ENCODE data around the gene ZNF197.
"Not testable (repeated sequence)": the region's sequence is repeated elsewhere in the genome, so short reads cannot be mapped to it uniquely, and the experiment has no call there.

DNA sequence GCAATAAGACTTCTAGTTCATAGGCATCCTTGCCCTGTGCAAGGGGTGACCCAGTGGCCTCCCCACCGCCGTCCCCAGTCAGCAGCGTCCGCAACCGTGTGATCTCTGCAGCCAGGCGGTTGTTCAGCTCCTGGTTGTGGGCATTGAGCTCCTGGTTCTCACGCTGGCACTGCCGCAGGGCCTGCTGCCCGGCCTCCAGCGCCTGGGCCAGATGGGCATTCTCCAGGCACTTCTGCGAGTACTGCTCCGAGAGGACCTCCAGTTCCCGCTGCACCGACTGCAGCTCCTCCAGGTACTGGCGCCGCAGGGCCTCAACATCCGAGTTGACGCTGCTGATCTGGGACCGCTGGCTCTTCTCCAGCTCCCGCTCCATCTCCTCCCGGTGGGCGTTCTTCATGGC lies 46.5 kb upstream of the ZNF197 start:
- TF ChIP-seq, protein P1, sequence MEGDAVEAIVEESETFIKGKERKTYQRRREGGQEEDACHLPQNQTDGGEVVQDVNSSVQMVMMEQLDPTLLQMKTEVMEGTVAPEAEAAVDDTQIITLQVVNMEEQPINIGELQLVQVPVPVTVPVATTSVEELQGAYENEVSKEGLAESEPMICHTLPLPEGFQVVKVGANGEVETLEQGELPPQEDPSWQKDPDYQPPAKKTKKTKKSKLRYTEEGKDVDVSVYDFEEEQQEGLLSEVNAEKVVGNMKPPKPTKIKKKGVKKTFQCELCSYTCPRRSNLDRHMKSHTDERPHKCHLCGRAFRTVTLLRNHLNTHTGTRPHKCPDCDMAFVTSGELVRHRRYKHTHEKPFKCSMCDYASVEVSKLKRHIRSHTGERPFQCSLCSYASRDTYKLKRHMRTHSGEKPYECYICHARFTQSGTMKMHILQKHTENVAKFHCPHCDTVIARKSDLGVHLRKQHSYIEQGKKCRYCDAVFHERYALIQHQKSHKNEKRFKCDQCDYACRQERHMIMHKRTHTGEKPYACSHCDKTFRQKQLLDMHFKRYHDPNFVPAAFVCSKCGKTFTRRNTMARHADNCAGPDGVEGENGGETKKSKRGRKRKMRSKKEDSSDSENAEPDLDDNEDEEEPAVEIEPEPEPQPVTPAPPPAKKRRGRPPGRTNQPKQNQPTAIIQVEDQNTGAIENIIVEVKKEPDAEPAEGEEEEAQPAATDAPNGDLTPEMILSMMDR (IDR thresholded peaks at IDR 0.05) = not testable (repeated sequence)
- not testable (repeated sequence) for TF ChIP-seq EZH2 (IDR thresholded peaks at IDR 0.05; ENCODE audit: borderline replicate concordance, insufficient read depth, low read depth, low read length, poor library complexity, severe bottlenecking)
